NCI-H1092 (cell line): ENCODE measurements around the gene ALDH1L1.
A peak's percentile ranks its signal among the peaks of the same experiment; 100 is the strongest.
"Not testable (repeated sequence)": the region's sequence is repeated elsewhere in the genome, so short reads cannot be mapped to it uniquely, and the experiment has no call there.

Experiments
- DNase-seq: peaks from one replicate; lab custom pipeline; 2025; lab: John Stamatoyannopoulos, UW

ALDH1L1 gene

GRCh38 chr3:126083511-126083912 is 96.9 kb downstream of the ALDH1L1 start:
- DNase-seq: peak; percentile 75

GRCh38 chr3:126083138-126083445 is 97.3 kb downstream of the ALDH1L1 start:
- no peak for DNase-seq

GRCh38 chr3:126082362-126083137 is 97.8 kb downstream of the ALDH1L1 start:
- no peak for DNase-seq

GRCh38 chr3:126081618-126082361 is 98.6 kb downstream of the ALDH1L1 start:
- no peak for DNase-seq

GRCh38 chr3:126080970-126081369 is 99.4 kb downstream of the ALDH1L1 start:
- DNase-seq: no peak

DNA sequence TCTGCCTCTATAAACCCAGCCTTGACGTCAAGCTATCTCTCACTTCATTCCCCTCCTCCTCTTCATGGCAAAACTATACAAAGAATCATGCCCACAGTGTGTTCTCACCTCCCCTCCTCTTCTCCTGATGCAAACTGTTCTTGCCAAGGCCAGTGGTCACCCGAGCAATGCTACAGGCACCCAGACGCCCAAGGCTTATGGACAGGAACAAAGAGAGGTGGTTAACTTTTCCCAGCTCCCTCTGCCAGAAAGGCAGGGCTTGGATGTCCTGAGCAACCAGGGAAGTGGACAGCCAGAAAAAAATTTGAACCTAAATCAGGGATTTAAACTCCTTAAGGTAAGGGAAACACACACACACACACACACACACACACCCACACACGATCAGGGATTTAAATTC is 101.5 kb downstream of the ALDH1L1 start:
- no peak for DNase-seq

- DNase-seq: no peak
Measured at GRCh38 chr3:126077754-126078153, 102.6 kb downstream of the ALDH1L1 start.

DNA sequence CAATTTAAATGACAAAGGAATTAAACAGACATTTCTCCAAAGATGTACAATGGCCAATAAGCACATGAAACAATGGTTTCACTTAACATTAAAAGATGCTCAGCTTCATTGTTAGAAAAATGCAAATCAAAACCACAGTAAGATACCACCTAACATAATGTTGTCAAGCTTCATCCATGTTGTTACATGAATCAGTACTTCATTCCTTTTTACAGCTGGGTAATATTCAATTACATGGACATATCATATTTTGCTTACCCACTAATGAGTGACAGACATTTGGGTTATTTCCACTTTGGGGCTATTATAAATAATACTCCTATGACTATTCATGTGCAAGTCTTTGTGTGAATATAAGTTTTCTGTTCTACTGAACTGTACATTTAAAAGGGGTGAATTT is 104.2 kb downstream of the ALDH1L1 start:
- no peak for DNase-seq

DNA sequence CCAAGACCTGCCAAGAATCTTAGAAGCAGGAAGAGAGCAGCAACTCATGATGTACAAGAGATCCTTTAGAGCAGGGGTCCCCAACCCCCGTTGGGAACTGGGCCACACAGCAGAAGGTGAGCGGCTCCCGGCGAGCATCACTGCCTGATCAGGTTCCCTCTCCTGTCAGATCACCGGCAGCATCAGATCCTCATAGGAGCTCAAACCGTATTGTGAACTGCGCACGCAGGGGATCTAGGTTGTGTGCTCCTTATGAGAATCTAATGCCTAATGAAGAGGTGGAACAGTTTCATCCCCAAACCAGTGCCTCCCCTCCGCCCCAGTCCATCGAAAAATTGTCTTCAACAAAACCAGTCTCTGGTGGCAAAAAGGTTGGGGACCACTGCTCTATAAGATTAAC is 110.2 kb downstream of the ALDH1L1 start:
- DNase-seq: no peak

DNA sequence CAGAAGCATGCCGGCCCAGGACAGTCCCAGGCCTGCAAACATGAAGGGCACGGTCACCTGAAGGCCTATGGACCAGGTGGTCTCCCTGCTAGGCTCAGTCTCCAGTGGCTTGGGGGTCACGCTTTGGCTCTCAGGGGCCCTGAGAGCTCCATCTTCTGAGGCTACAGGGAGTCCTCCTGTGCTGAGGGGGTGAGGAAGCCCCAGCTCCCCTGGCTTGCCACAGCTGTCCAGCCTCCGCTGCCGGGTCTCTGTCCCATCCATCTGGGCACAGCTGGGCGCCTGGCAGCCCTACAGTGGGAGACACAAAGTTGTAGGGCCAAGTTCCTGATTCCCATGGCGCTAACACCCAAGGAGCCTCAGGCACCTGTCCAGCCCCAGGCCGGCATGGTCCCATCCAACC is 112.4 kb downstream of the ALDH1L1 start:
- DNase-seq: no peak

DNA sequence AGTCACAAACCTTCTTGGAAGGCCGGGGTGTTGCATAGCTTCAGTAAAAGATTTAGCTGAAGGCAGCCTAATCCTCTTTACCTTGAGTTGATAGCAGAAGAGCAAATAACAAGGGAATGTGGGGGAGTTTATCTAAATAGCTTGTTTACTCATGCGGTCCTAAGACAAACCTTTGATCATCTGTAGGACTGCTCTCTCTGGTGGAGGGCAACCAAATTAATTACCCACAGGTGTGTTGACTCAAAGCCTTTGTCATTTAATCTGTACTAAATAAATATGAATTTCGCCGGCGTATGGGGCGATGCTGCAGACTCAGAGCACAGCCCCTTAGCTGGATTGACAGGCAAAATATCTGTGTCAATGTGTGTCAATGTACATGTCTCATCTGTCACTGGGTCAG is 113.7 kb downstream of the ALDH1L1 start:
- DNase-seq: not testable (repeated sequence)

GRCh38 chr3:126065876-126066275 is 114.5 kb downstream of the ALDH1L1 start:
- DNase-seq: no peak

DNA sequence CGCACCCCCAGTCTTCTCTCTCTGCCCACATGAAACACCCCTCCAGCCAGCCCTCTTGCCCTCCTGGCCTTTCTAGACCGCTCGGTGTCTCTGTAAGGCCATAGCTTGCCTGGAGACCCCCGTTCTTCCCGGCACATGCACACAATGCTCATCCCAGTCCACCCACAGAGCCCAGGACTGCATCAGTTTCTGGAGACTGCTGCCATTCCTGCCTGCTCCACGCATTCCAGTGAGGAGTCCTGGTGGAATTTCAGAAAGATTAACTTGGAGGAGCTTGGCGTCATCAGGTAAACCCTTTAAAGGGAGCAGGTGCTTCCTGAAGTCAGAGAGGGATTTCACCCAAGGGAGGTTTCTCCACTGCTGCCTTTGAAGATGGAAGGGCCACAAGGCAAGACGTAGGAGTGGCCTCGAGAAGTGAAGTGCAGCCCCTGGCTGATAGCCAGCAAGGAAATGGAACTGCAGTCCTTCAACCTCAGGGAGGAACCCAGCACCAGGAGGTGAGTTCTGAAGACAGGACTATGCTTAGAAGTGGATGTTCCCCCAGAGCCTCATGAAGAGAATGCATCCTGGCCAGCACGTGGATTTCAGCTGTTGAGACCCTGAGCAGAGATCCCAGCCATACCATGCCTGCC is 115.6 kb downstream of the ALDH1L1 start:
- no peak for DNase-seq

GRCh38 chr3:126063358-126063965 is 116.9 kb downstream of the ALDH1L1 start:
- DNase-seq: no peak

GRCh38 chr3:126061301-126062032 is 118.9 kb downstream of the ALDH1L1 start:
- no peak for DNase-seq

GRCh38 chr3:126060613-126061145 is 119.7 kb downstream of the ALDH1L1 start:
- no peak for DNase-seq

DNA sequence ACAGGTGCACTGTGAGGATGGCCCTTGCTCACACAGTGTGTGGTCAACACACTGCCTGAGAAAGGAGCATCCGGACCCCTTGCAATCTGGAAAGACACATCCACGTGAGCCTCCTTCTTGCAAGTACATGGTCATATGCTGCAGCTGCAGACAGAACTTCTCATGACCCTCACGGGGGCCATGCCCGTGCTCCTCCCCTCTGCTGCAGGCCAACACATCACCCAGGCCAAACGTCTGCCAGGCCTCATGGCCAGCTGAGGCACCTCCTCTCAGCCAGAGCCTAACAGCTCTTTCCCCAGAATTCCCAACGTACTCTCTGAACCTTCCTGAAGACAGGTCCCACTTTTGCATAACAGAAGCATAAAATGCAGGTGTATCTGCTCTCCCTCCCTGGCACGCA is 121.7 kb downstream of the ALDH1L1 start:
- no peak for DNase-seq

- no peak for DNase-seq
Measured at GRCh38 chr3:126057936-126058335, 122.5 kb downstream of the ALDH1L1 start.

GRCh38 chr3:126057501-126057819 is 122.9 kb downstream of the ALDH1L1 start:
- DNase-seq: no peak

DNA sequence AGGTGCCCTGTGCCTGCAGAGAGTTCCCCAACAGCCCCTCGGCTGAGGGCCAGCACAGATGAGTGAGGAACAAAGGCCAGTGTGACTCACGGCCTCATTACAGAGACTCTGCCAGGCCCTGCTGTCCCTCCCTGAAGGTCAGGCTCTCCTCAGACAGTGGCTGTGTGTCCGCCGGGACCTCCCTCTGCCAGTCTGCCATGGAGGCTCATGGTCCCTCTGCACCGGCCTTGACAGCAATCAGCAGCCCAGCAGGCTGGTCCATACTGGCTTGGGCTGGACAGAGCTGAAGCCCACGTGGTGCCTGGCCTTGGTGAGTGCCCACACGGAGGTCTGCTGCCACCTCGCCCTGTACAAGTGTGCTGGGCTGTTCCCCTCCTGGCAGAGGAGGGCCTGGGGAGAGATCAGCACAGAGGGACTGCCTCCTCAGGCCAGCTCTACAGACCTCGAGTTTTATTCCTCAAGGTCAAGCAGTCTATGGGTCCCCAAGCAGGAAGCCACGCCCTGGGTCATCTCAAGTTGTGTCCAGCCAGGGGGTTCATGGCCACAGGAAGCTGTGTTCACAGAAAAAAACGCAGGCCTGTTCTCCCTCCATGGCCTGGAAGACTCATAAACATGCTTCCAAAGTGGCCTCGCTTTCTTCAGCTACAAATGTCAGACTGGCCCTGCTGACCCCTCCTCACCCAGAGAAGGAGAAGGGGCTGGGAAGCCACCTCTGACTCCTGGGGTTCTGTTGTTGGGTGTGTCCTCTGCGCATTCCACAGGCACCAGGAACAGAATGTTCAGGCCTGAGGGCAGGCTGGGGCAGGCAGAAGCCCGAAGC is 123.5 kb downstream of the ALDH1L1 start:
- no peak for DNase-seq

- DNase-seq: no peak
Measured at GRCh38 chr3:126056088-126056487, 124.3 kb downstream of the ALDH1L1 start.
